Omental fat pad (tissue), 4 donors: ENCODE results near the gene KLHL29. TPM values are rescaled to one million over a fixed set of nuclear protein-coding genes. Genes with fewer than 3 reads are reported as not detected.

Experiments
- ATAC-seq: fragments of 150-250 bp; one replicate; pipeline ENCODE4 v1.9.1; 2016; ENCODE audit warnings: mild to moderate bottlenecking, moderate library complexity; ENCODE audit not compliant: low FRiP score
- DNase-seq: peaks from one replicate; pipeline ENCODE4 v3.0.0-alpha.2; 2019; ENCODE audit warnings: low spot score
- total RNA-seq, 4 donors: library from RNA; depleted of rRNA; stranded (reverse); fragments of >200 nt; gene quantifications; one replicate each; pipeline ENCODE4 v1.1.0, GENCODE V29; 2016
- TF ChIP-seq, protein P1 (sequence below), 3 donors: fragments of 450-650 bp; IDR thresholded peaks; one replicate each; pipeline ENCODE4 v1.5.1; 2016 to 2017; ENCODE audit warnings: antibody characterized with exemption in 3 of 3, mild to moderate bottlenecking in 3 of 3, moderate library complexity in 2 of 3

The KLHL29 gene
- total RNA-seq, 4 donors from 2014 or later, result 4.0 to 19.5 (median 12.7) TPM

DNA sequence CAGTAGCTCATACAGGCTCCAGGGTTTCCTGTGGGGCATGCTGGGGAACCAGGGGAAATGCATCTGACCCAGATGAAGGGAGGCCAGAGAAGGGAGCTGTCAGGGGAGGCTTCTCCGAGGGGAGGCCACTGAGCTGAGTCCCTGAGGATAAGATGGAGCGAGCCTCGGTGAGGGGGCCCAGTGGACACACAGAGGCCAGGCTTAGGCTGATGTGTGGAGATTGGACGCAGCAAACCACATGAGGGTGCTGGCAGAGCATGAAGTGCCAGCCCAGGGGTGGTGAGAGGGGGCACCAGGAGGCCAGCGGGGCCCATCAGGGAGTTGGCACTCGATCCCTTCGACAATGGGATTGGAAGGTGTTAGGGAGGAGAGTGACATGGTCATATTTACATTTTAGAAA, 235.0 kb downstream of the KLHL29 start:
- no peak for ATAC-seq

DNA sequence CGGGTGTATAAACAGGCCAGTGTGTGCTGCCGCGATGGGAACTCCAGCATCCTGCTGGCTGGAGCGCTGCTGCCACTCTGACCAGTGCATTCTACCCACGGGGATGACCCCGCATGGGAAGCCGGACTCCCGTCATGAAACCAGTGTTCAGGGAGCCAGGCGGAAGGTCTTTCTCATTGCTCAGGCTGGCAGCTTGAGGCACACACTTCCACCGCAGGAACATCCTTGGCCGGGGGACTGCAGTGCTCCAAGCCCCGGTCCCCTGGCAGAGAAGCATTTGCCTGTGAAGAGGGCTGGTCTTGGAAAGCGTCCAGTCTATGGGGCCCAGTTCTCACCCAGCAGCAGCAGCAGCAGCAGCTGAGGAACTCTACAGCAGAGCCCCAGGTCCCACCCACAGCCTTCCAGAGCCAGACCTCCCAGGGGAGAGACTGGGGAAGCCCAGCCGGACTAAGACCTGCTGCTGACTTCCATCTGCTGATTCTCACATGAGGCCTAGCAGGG, 235.9 kb downstream of the KLHL29 start:
- no peak for ATAC-seq
- TF ChIP-seq, protein P1, sequence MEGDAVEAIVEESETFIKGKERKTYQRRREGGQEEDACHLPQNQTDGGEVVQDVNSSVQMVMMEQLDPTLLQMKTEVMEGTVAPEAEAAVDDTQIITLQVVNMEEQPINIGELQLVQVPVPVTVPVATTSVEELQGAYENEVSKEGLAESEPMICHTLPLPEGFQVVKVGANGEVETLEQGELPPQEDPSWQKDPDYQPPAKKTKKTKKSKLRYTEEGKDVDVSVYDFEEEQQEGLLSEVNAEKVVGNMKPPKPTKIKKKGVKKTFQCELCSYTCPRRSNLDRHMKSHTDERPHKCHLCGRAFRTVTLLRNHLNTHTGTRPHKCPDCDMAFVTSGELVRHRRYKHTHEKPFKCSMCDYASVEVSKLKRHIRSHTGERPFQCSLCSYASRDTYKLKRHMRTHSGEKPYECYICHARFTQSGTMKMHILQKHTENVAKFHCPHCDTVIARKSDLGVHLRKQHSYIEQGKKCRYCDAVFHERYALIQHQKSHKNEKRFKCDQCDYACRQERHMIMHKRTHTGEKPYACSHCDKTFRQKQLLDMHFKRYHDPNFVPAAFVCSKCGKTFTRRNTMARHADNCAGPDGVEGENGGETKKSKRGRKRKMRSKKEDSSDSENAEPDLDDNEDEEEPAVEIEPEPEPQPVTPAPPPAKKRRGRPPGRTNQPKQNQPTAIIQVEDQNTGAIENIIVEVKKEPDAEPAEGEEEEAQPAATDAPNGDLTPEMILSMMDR (IDR thresholded peaks at IDR 0.05), result no peak

More for the DNA sequence above, 235.0 kb downstream of the KLHL29 start:
- no peak for DNase-seq
- TF ChIP-seq, protein P1 (IDR thresholded peaks at IDR 0.05), result no peak

DNA sequence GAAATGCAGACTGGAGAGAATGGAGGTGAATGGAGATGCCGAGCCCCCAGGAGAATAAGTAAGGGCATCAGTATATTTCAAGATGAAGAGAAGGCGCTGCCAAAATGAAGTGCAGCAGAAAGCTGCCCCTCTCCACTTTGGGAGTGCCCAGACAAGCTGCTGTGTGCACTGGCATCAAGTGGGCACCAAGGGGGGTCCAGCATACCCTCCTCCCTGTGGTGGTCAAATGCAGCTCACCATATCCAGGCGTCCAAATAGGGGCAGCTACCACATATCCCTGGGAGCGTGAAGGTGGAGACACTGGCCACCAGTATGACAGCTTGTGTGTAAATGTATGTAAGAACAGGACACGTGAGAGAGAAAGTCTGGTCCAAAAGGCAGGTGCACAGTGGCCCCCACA, 236.6 kb downstream of the KLHL29 start:
- ATAC-seq (no peak), DNase-seq (no peak)
- TF ChIP-seq, protein P1 (IDR thresholded peaks at IDR 0.05), result no peak

More for the DNA sequence above, 235.9 kb downstream of the KLHL29 start:
- DNase-seq, result no peak

DNA sequence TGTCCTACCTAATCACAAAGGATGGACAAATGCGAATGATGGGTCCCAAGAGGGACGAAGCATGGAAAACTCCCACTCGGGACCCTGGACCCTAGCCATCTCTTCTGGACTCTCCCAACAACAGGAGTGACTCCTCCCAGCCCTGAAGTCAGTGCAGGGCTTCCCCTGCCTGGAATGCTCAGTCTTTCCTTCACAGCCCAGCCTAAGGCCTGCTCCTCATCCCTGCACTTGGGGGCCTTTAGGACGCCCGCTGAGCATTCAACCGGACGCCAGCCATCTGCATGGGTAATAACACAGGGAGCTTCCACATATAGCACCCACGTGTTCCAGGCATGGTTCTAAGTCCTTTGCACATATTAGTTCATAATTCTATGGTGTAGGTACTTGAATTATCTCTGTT, 237.5 kb downstream of the KLHL29 start:
- TF ChIP-seq, protein P1 (IDR thresholded peaks at IDR 0.05), result no peak

DNA sequence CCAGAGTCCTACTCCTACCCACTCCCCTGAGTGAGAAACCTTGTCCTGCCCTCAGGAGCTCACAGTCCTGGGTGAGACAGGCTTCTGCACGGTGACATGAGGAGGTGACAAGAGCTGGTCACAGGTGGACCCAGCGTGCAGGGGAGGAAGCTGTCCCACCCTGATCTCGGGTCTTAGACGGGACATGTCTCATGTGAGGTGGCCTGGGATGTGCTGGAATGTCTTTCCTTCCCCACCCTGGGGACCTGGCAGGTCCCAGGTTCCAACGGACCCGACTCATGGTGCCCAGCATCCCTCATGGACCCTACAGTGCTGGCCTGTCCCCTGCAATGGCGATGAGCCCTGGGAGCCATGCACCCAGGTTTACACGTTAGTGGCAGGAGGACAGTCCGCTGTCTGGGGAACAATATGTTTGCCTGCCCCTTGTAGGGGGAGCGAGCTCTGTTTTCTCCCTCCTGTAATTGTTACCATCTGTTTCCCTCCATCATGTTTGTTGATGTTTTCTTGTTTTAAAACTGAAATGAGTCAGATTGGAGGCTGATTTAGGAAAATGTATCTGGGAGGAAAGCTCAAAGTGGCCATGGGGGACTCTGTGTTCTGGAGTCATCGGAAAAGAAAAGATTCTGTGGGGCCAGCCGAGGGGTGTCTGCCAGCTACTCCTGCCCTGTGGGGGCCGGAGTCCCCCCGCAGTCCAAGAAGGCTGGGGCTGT, 238.1 kb downstream of the KLHL29 start:
- no peak for DNase-seq
- no peak for ATAC-seq

More for the DNA sequence above, 237.5 kb downstream of the KLHL29 start:
- DNase-seq (no peak), ATAC-seq (no peak)

DNA sequence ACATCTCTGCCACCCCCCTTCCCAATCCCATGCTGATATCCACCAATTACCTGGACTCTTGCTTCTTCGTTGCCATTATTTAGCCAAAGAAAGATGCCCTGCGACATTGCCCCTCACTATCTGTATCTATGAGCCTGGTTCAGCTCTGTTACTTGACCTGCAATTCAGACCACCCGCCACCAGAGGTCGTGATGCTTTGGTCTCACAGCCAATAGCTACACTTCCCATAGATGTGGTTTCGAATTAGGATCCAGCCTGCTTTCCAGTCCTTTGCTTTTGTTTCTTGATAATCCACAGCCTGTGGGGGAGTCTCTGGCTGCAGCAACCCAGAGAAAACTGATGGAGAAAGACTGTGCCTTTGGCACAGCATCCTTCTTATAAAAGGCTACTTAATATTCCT, 239.4 kb downstream of the KLHL29 start:
- TF ChIP-seq, protein P1 (IDR thresholded peaks at IDR 0.05), result no peak
- ATAC-seq, result no peak
- no peak for DNase-seq

More for the DNA sequence above, 238.1 kb downstream of the KLHL29 start:
- TF ChIP-seq, protein P1 (IDR thresholded peaks at IDR 0.05), result no peak

DNA sequence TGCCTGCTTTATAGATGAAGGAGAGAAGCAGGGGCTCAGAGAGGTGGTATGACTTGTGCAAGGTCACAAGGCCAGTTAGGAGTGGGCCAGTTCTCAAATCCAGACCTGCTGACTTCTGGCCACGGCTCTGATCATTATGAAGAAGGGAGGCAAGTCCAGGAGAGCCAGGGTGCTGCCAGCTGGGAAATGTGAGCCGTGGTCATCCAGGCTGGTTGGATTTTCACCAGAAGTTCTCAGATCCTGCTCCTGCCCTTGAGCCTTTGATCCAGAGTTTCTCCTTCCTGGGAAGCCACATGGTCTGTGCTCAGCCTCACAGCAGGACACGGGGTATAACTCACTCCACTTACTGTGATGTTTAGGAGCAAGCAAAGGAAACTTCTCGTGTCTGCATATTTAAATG, 239.9 kb downstream of the KLHL29 start:
- ATAC-seq (no peak), DNase-seq (no peak)
- TF ChIP-seq, protein P1 (IDR thresholded peaks at IDR 0.05), result no peak
